ENCODE measurements around the gene NOVA2. TPM values are rescaled to one million over a fixed set of nuclear protein-coding genes. Genes with fewer than 3 reads are reported as not detected.

The NOVA2 gene
- total RNA-seq, 4 donors from 2014 or later: 0.40 to 2.1 (median 0.44) TPM; not detected in 1

- DNase-seq: no peak
- H3K9me3 ChIP-seq: no peaks in the 10 kb centered on the region
- H3K4me3 ChIP-seq: no peak overlapping the region
- TF ChIP-seq CTCF (IDR thresholded peaks at IDR 0.05) (no peak), POLR2A (IDR thresholded peaks at IDR 0.05) (no peak)
- no peaks in the 10 kb centered on the region for H3K27me3 ChIP-seq
- H3K27ac ChIP-seq: no peak overlapping the region
- peaks cover 9 to 78% (median 13%) of the 10 kb centered on the region in 3 donors for H3K36me3 ChIP-seq
- WGBS, 2 donors: 87 to 94% methylated on average over 3 to 8 of the region's 9 CpGs
- intact Hi-C loops (cut with DNase I): no loop called here
- peaks cover under 1 to 9% (median 3%) of the 10 kb centered on the region in 3 donors for H3K4me1 ChIP-seq
Measured at GRCh38 chr19:45895519-45895972, 78.1 kb downstream of the NOVA2 start.

DNA sequence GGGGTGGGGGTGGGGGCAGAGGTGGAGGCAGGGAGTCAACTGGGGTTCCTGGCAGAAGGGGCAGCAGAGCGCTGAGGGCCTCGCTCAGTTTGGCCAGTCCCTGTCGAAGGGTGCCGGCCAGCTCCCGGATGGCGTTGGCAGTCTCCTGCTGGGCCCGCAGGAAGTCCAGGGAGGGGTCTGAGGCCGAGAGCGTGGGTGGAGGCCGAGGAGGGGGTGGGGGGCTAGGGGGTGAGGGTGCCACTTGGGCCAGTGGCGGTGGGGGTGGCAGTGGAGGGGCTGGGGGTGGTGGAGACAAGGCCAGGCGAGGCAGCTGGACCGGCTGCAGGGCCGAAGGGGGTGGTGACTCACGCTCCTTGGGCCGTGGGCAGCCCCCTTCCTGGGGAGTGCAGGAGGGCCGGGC is 82.8 kb downstream of the NOVA2 start:
- no peaks in the 10 kb centered on the region for H3K9me3 ChIP-seq
- TF ChIP-seq CTCF (IDR thresholded peaks at IDR 0.05): no peak
- no peak for TF ChIP-seq POLR2A (IDR thresholded peaks at IDR 0.05)
- H3K4me3 ChIP-seq: no peak overlapping the region
- no peak for DNase-seq
- peaks cover 0 to 12% (median 0%) of the 10 kb centered on the region in 3 donors for H3K4me1 ChIP-seq
- H3K36me3 ChIP-seq: peaks cover 0 to 41% (median 9%) of the 10 kb centered on the region in 3 donors
- 89% methylated on average over 4 of the region's 17 CpGs; no CpG with 5 or more reads in 1 of the 2 donors for WGBS, 2 donors
- no peak overlapping the region for H3K27ac ChIP-seq
- intact Hi-C loops (cut with DNase I): no loop called here
- no peaks in the 10 kb centered on the region for H3K27me3 ChIP-seq

- peaks cover 0 to 30% (median 0%) of the 10 kb centered on the region in 3 donors for H3K36me3 ChIP-seq
- intact Hi-C loops (cut with DNase I): no loop called here
- H3K4me1 ChIP-seq: peaks cover 10 to 25% (median 11%) of the 10 kb centered on the region in 3 donors
- no peak for DNase-seq
- H3K4me3 ChIP-seq: no peak overlapping the region
- TF ChIP-seq POLR2A (IDR thresholded peaks at IDR 0.05) (no peak), CTCF (IDR thresholded peaks at IDR 0.05) (no peak)
- H3K9me3 ChIP-seq: no peaks in the 10 kb centered on the region
- no peaks in the 10 kb centered on the region for H3K27me3 ChIP-seq
- 65 to 73% methylated on average over 5 to 6 of the region's 6 CpGs for WGBS, 2 donors
- no peak overlapping the region for H3K27ac ChIP-seq
Measured at GRCh38 chr19:45889210-45889885, 84.3 kb downstream of the NOVA2 start.

DNA sequence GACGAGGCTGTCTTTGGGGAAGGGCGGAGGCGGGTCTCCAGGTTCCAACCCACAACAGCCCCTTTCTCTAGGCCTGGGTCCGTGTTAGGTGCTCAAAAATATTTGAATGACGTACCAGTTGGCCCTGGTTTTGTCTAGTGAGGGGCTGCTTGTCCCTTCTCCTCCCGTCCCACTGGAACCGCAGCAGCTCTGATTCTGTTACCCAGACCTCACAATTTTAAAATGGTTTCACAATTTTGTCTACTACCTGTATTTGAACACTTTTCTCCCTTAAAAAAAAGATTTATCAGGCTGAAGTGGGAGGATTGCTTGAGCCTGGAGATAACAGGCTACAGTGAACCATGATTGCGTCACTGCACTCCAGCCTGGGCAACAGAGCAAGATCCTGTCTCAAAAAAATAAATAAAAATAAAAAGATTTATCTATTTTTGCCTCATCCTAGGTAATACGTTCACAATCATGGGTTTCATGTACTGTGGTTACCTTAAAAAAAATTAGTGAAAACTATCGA is 86.4 kb downstream of the NOVA2 start:
- DNase-seq: no peak
- intact Hi-C loops (cut with DNase I): no loop called here
- 35 to 45% methylated on average over 9 to 10 of the region's 10 CpGs for WGBS, 2 donors
- no peak for TF ChIP-seq CTCF (IDR thresholded peaks at IDR 0.05)
- no peak for TF ChIP-seq POLR2A (IDR thresholded peaks at IDR 0.05)
- H3K27me3 ChIP-seq: no peaks in the 10 kb centered on the region
- peak overlapping the region; percentile 62 to 79 (median 71) for H3K4me3 ChIP-seq
- H3K36me3 ChIP-seq: peaks cover 0 to 29% (median 0%) of the 10 kb centered on the region in 3 donors
- H3K27ac ChIP-seq: peak overlapping the region; percentile 89 to 96 (median 96)
- H3K4me1 ChIP-seq: peaks cover 27 to 46% (median 29%) of the 10 kb centered on the region in 3 donors
- no peaks in the 10 kb centered on the region for H3K9me3 ChIP-seq

Data from esophagus squamous epithelium (tissue), 5 donors.